ACHN (cell line): ENCODE measurements around the gene APOH.

ENCODE experiments used
- DNase-seq: peaks from one replicate; pipeline ENCODE4 v3.0.0-alpha.2; 2015
- in situ Hi-C: cut with HindIII; loops from 2 replicates; pipeline ENCODE4 v1.10.0; 2017; ENCODE audit warnings: low sequenced_read_pairs, low pct_ligation_motif_present, low pct_unique_long_range_greater_than_20kb

The APOH gene

DNA sequence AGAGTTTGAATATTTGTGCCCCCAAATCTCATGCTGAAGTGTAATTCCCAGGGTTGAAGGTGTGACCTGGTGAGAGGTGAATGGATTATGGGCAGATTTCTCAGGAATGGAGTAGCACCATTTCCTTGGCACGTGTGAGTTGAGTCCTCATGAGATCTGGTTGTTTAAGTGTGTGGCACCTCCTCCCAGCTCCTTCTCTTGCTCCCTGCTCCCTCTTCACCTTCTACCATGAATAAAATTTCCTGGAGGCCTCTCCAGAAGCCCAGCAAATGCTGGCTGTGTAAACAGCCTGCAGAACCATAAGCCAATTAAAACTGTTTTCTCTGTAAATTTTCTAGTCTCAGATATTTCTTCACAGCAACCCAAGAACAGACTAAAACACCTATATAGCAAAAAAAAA, 12.6 kb upstream of the APOH start:
- in situ Hi-C loops, result no loop called here
- DNase-seq, result no peak

GRCh38 chr17:66240630-66241029, 11.4 kb upstream of the APOH start:
- DNase-seq, result no peak
- in situ Hi-C loops, result no loop called here

DNA sequence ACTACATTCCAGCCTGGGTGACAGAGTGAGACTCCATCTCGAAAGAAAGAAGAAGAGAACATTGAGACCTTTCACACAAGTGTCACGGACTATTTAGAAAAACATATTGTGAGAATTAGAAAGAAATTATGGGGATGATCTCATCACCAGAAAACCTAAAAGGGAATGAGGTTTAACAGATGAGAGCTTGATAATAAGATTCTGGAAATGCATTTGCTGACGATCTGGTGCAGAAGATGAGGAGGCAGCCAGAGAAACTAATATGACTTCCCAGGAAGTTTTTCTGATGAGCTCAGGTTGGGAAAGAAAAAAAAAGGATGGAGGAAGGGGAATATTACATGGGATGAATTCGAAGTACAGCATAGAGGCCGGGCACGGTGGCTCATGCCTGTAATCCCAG, 10.8 kb upstream of the APOH start:
- DNase-seq, result no peak
- in situ Hi-C loops, result no loop called here

GRCh38 chr17:66235377-66235994, 6.3 kb upstream of the APOH start:
- no peak for DNase-seq
- in situ Hi-C loops, result no loop called here

GRCh38 chr17:66234611-66235010, 5.4 kb upstream of the APOH start:
- in situ Hi-C loops, result no loop called here

DNA sequence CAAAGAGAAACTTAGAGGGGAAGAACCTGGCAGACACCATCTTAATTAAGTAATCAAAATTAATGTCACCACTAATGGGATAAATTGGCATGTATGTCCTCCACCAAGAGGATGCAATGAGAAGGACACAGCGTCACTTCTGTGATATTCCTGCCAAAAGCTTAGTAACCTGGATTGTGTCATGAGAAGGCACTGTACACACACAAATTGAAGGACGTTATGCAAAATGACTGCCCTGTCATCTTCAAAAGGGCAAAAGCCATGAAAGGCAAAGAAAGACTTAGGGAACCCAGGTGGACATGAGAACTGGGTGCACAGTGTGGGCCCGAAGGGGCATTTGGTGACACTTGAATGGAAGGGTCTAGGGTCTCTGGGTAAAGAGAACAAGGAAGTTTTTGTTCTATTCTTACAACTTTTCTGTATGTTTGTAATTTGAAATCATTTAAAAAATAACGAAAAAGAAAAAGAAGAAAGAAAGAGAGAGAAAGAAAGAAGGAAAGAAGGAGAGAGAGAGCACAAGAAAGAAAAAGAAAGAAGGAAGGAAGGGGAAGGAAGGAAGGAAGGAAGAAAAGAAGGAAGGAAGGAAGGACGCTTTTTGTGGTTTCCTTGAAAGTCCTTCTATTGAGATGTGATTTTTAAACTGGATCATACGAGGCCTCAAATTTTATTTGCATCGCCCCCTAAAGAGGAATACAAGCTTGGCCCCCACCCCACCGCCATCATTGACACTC, 4.0 kb upstream of the APOH start:
- DNase-seq, result no peak
- in situ Hi-C loops, result no loop called here

More at GRCh38 chr17:66234611-66235010, 5.4 kb upstream of the APOH start:
- DNase-seq, result no peak

DNA sequence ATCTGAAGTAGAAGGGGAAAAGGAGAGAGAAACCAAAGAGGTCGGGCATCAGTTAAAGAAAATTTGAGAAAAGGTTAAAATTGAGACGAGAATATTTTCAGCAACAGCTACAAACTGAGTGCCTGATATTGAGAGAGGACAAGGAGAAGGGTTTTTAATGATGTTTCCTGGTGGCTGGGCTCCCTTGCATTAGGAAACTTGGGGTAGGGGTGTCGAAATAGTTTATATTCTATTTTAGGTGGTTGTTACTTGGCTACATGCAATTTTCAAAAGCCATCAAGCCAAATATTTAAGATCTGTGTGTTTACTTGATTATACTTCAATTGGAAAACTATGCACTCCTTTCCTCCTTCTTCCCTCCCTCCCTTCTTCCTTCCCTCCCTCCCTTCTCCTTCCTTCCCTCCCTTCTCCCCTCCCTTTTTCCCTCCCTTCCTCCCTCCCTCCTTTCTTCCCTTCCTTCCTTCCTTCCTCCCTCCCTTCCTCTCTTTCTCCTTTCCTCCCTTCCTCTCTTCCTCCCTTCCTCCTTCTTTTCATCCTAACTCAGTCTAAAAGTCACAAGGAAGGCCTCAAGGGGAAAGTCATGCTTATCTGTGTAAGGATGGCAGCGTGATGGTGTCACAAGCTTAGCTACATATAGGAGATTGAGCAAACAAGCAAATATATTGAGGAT, 1.8 kb upstream of the APOH start:
- DNase-seq, result no peak
- in situ Hi-C loops, result no loop called here

GRCh38 chr17:66229783-66230538, 746 bp upstream of the APOH start:
- DNase-seq, result no peak
- in situ Hi-C loops, result no loop called here

DNA sequence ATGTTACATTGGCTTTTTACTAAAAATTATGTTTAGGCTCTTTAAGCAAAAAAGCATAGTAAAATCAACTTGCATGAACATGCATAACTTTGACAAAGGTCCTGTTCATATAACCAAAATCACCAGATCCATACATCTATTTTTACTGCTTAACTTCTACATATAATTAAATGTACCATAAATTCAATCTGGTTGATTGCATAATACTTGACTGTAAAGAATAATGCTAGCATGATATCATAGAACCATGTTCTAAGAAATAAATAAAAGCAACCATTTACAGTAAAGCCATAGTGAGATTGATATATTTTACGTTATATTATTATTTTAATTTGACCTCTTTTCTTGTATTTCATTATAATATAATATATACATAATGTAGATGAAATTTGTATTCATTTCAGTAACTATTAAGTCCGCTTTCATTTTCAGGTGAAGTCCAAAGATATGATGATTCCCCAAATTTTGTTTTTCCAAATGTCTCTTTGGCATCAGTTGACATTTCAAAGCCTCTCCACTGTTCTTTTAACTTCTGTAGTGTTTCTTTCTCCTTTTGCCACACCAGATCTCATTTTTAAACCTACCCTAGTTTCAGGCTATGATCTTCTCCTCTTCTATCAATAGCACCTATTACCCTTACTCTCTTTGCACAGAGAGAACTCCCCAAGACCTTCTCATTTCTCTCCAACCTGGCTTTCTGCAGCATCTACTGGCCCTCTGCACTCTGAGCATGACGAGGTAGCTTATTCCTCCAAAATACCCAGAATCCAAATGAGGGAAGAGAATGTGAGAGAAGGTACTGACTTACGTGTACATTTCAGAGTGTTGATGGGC, 1.8 kb downstream of the APOH start:
- no peak for DNase-seq
- in situ Hi-C loops, result no loop called here

DNA sequence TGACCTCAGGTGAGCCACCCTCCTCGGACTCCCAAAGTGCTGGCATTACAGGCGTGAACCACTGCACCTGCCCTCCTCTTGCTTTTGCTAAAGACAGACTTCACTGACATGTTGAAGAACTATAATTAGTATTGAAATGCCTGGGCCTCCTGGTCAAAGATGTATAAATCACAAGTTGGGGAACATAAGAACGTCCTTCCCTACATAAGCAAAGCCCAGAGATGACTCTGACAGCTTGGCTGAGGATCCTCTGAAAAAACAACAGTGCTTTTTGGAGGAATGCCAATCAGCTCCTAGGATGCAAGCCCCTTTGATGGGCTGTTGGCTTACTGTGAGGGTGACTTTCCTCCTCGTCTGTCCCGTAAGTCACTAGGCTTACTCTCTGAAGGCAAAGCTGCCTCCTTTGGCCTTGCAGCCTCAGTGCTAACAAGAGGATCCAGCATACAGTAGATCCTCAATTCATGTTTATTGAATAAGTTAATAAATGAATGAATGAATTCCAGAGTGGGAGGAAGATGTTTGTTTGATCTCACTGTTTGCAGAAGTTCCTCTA, 6.3 kb downstream of the APOH start:
- in situ Hi-C loops, result no loop called here
- no peak for DNase-seq

DNA sequence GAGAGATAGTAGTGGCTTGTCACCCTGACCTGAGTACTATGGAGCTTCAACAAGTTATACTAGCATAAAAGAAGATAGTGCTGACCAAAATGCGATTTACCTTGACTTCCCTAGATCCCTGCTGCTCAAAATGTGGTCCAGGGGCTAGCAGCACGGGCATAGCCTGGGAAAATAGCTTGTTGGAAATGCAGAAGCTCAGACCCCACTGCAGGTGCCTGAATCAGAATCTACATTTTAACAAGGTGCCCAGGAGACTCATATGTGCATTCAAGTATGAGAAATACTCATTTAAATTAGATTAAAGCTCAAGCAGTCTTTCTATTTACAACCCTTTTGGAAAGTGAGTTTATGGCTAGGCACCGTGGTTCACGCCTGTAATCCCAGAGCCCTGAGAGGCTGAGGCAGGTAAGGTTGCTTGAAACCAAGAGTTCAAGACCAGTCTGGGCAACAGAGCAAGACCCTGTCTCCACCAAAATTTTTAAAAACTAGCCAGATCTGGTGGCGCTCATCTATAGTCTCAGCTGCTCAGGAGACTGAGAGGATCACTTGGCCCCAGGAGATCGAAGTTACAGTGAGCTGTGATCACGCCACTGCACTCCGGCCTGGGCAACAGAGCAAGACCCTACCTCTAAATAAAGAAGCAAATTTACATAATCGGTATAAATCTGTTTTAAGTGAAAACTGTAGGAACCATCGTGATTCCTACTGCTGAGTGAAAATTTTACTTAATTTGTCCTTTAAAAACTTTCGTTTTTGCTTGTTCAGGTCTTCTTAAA, 7.3 kb downstream of the APOH start:
- in situ Hi-C loops, result no loop called here
- DNase-seq, result no peak

- DNase-seq, result no peak
- in situ Hi-C loops, result no loop called here
These were observed 7.9 kb downstream of the APOH start for GRCh38 chr17:66221343-66221742.

DNA sequence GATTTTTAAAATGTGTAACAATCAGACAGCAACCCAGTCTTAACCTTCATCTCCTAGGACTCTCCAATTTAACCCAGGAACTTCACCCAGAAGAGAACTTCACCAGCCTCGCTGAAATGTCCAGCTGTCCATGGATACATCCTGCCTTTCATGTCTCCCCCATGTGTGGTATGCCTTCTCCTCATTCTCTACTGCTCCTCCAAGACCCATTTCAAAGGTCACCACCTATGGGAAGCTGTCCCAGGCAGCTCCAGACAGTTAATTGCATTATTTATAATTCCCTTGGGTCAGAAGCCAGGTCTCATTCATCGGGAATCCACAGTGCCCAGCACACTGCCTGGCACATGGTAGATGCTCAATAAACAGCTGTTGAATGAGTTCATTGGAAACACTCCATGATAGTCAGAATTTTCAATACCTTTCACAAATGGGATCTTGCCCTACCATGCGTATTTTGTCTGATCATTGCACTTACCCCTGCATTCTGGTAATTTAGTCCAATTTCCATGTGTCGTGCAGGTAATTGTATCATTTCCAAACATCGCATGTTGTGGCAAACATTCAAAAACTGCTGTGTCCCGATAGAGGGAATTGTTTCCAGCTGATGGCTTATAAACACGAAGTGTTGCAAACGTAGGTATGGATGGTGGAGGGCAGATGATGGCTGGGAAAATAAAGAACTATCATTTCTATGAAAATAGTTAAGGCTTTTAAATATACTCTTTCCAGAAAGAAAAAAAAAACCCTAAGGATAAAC, 9.0 kb downstream of the APOH start:
- in situ Hi-C loops, result no loop called here
- DNase-seq, result no peak

- in situ Hi-C loops, result no loop called here
- DNase-seq, result no peak
These were observed 13.7 kb downstream of the APOH start for GRCh38 chr17:66215529-66215911.

- no peak for DNase-seq
- in situ Hi-C loops, result no loop called here
These were observed 14.2 kb downstream of the APOH start for GRCh38 chr17:66214884-66215528.

- in situ Hi-C loops, result no loop called here
- DNase-seq, result no peak
These were observed 18.0 kb downstream of the APOH start for GRCh38 chr17:66211047-66211810.
